ENCODE measurements around the gene CNIH3. TPM values are rescaled to one million over a fixed set of nuclear protein-coding genes. Genes with fewer than 3 reads are reported as not detected.

The CNIH3 gene
- total and polyA plus RNA-seq, 10 of the 15 experiments (the other 5 are each of a cell fraction or from before 2014, with no cell fraction given) = 0.77 to 5.8 (median 1.8) TPM

DNA sequence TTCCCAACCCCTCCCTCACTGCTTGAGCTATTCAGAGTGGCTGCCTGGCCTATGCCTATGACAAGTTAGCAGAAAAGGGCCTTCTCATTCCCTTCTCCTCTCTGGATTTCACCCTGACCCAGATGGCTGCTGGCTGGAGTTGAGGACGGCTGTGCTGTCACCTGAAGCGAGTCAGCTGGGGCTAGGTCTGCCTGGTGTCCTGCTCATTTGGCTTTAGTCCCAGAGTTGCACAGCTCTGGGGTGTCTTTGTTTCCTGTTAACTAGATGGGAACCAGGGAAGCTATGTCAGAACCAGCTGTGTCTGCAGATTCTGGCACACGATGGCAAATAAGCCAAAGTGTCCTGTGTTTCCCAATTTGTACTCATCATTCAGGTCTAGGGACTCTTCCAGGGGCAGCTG lies 52.9 kb downstream of the CNIH3 start:
- in situ Hi-C loops (cut with MboI) (no loop called here), intact Hi-C loops (cut with micrococcal nuclease; ENCODE audit: unreplicated experiment) (no loop called here)
- BruUV-seq (replicated peaks) = no TSS peak

GRCh38 chr1:224669403-224669802 lies 53.3 kb downstream of the CNIH3 start:
- H3K9ac ChIP-seq (ENCODE audit: control insufficient read depth, insufficient read depth, low read length) = no peak overlapping the region
- no peak for FAIRE-seq
- no TSS peak for BruUV-seq (replicated peaks)
- H3K36me3 ChIP-seq (ENCODE audit: control insufficient read depth in 2 of 2, insufficient read depth in 2 of 2, low read length in 1 of 2) = no peaks in the 10 kb centered on the region
- no peaks in the 10 kb centered on the region for H3K4me1 ChIP-seq (ENCODE audit: control insufficient read depth, insufficient read depth, low read length)
- ChIA-PET POLR2A (interaction anchor here (1.1 kb wide), 1 partner anchor 13 kb away, joined by 3 read pairs; no protein-coding TSS in a partner anchor), SMC1A (ENCODE audit: uncharacterized antibody, unreplicated experiment) (interaction anchor here (0.9 kb wide), 1 partner anchor 182 kb away, joined by 3 read pairs; no protein-coding TSS in a partner anchor), RAD21 (ENCODE audit: unreplicated experiment) (no interaction called here), CTCF (interaction anchor here (0.8 to 0.9 kb wide), 2 partner anchors 13 to 185 kb away, joined by 3 read pairs; no protein-coding TSS in a partner anchor)
- no peaks in the 10 kb centered on the region; a peak in 1 of 4 replicates for H3K27me3 ChIP-seq (replicated peaks in 1 of 2; ENCODE audit: control insufficient read depth in 2 of 2, insufficient read depth in 2 of 2, low read length in 1 of 2)
- no peaks in the 10 kb centered on the region; the same call in 2 of the 3 replicates for H3K9me3 ChIP-seq (replicated peaks; ENCODE audit: control insufficient read depth, insufficient read depth, low read length)
- no peak for DNase-seq (ENCODE audit: low read depth, low spot score)
- intact Hi-C loops (cut with micrococcal nuclease; ENCODE audit: unreplicated experiment) (no loop called here), in situ Hi-C loops (cut with MboI) (no loop called here)
- H2AFZ ChIP-seq (ENCODE audit: control insufficient read depth, low read depth, low read length) = no peak overlapping the region
- ATAC-seq = no peak
- no peak for TF ChIP-seq SPI1 (IDR thresholded peaks at IDR 0.05; ENCODE audit: borderline replicate concordance, insufficient read depth, low read depth, low read length)
- no peak for TF ChIP-seq IKZF2 (IDR thresholded peaks at IDR 0.05)
- no peak for TF ChIP-seq ZNF384 (IDR thresholded peaks at IDR 0.05; ENCODE audit: borderline replicate concordance, low read depth, low read length)
- no peak for TF ChIP-seq ASH2L (IDR thresholded peaks at IDR 0.05; ENCODE audit: borderline replicate concordance, low read depth)
- no peak for TF ChIP-seq NR2C2 (IDR thresholded peaks at IDR 0.05; ENCODE audit: borderline replicate concordance, control insufficient read depth, insufficient read length, low read depth)
- TF ChIP-seq SMC3 (IDR thresholded peaks at IDR 0.05; ENCODE audit: borderline replicate concordance, low read length) = no peak
- no peak overlapping the region for H3K27ac ChIP-seq (ENCODE audit: control insufficient read depth, insufficient read depth)
- H3K4me3 ChIP-seq = no peak overlapping the region
- no peaks in the 10 kb centered on the region for H3K79me2 ChIP-seq (ENCODE audit: control insufficient read depth, insufficient read depth, low read length)
- 46% methylated on average over 3 of the region's 3 CpGs for WGBS (ENCODE audit: insufficient coverage, insufficient replicate concordance, low lambda C conversion rate, missing lambda C conversion rate)
- H3K4me2 ChIP-seq (ENCODE audit: control insufficient read depth, insufficient read depth) = no peak overlapping the region
- H4K20me1 ChIP-seq (ENCODE audit: control insufficient read depth, insufficient read depth) = no peaks in the 10 kb centered on the region

More for the DNA sequence above, 52.9 kb downstream of the CNIH3 start:
- DNase-seq (ENCODE audit: low read depth, low spot score) (no peak), ATAC-seq (no peak), FAIRE-seq (no peak)
- Histone ChIP-seq H3K36me3 (ENCODE audit: control insufficient read depth in 2 of 2, insufficient read depth in 2 of 2, low read length in 1 of 2) (no peaks in the 10 kb centered on the region), H3K4me1 (ENCODE audit: control insufficient read depth, insufficient read depth, low read length) (no peaks in the 10 kb centered on the region), H3K4me3 (no peak overlapping the region), H2AFZ (ENCODE audit: control insufficient read depth, low read depth, low read length) (no peak overlapping the region), H3K27ac (ENCODE audit: control insufficient read depth, insufficient read depth) (no peak overlapping the region), H3K4me2 (ENCODE audit: control insufficient read depth, insufficient read depth) (no peak overlapping the region), H3K79me2 (ENCODE audit: control insufficient read depth, insufficient read depth, low read length) (no peaks in the 10 kb centered on the region), H3K9ac (ENCODE audit: control insufficient read depth, insufficient read depth, low read length) (no peak overlapping the region), H4K20me1 (ENCODE audit: control insufficient read depth, insufficient read depth) (no peaks in the 10 kb centered on the region), H3K27me3 (replicated peaks in 1 of 2; ENCODE audit: control insufficient read depth in 2 of 2, insufficient read depth in 2 of 2, low read length in 1 of 2) (no peaks in the 10 kb centered on the region; a peak in 1 of 4 replicates), H3K9me3 (replicated peaks; ENCODE audit: control insufficient read depth, insufficient read depth, low read length) (no peaks in the 10 kb centered on the region; the same call in 2 of the 3 replicates)
- CTCF ChIA-PET = interaction anchor here (0.8 to 0.9 kb wide), 2 partner anchors 13 to 185 kb away, joined by 3 read pairs; no protein-coding TSS in a partner anchor
- SMC1A ChIA-PET (ENCODE audit: uncharacterized antibody, unreplicated experiment) = interaction anchor here (0.9 kb wide), 1 partner anchor 183 kb away, joined by 3 read pairs; no protein-coding TSS in a partner anchor
- 5% methylated on average over 3 of the region's 3 CpGs for WGBS (ENCODE audit: insufficient coverage, insufficient replicate concordance, low lambda C conversion rate, missing lambda C conversion rate)
- POLR2A ChIA-PET = interaction anchor here (1.1 kb wide), 1 partner anchor 12 kb away, joined by 3 read pairs; no protein-coding TSS in a partner anchor
- RAD21 ChIA-PET (ENCODE audit: unreplicated experiment) = no interaction called here
- no peak for TF ChIP-seq POLR2AphosphoS5 (IDR thresholded peaks at IDR 0.05; ENCODE audit: low read length)

Measured in GM12878 (cell line).